ENCODE results near the gene SLC16A10. TPM values are rescaled to one million over a fixed set of nuclear protein-coding genes. Genes with fewer than 3 reads are reported as not detected.

SLC16A10 gene
- total and polyA plus RNA-seq, 2 of the 8 experiments (the other 6 are each of a cell fraction or from before 2014, with no cell fraction given) = 18.6 to 23.2 TPM

DNA sequence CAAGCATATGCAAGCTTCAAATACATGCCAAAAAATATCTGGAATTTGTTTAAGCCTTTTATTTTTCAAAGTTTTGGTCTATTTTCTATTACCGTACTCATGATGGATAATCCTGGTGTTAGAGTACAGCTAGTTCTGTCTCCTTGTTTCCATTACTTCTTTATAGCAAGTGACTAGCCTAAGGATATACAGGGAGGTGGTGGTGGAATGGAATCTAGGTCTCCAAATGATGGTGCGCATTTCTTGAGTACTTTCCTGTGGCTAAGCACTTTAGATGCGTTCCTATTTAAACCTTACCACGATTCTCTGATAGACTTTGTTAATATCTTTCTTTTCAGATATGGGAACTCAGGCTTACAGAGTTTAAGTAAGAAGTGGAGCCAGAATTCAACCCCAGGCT lies 3.5 kb downstream of the SLC16A10 start:
- Histone ChIP-seq H4K5ac (ENCODE audit: insufficient read length, low read depth, low read length) (no peak overlapping the region), H3K9ac (replicated peaks in 1 of 4; ENCODE audit: extremely low read depth in 1 of 4, low read depth in 3 of 4, low read length in 3 of 4) (no peak overlapping the region), H3K4me2 (ENCODE audit: insufficient read depth in 1 of 2, low read depth in 2 of 2, low read length in 2 of 2) (peak overlapping the region in 1 of 2 experiments; percentile 93; a peak in 1 of 4 replicates), H3K4me3 (ENCODE audit: extremely low read depth in 1 of 4, insufficient read depth in 2 of 4, low read depth in 3 of 4, low read length in 4 of 4) (no peak overlapping the region), H2BK12ac (ENCODE audit: low read depth, low read length) (no peak overlapping the region), H3K79me2 (ENCODE audit: control insufficient read depth in 1 of 2, insufficient read depth in 2 of 2, low read length in 2 of 2) (peaks cover 0 to 35% of the 10 kb centered on the region in 2 experiments; a peak in 2 of 4 replicates), H3K4me1 (replicated peaks in 1 of 4; ENCODE audit: control insufficient read depth in 3 of 4, insufficient read depth in 4 of 4, low read length in 3 of 4) (peaks cover 2 to 17% (median 10%) of the 10 kb centered on the region in 4 experiments; a peak in 4 of 7 replicates), H3K56ac (replicated peaks; ENCODE audit: insufficient read length, low read depth, low read length) (no peak overlapping the region), H4K91ac (replicated peaks; ENCODE audit: insufficient read length, low read length) (no peak overlapping the region), H3K36me3 (ENCODE audit: control insufficient read depth in 2 of 4, insufficient read depth in 4 of 4, low read length in 3 of 4) (no peaks in the 10 kb centered on the region), H3K27me3 (replicated peaks in 1 of 4; ENCODE audit: control insufficient read depth in 3 of 4, extremely low read depth in 1 of 4, insufficient read depth in 3 of 4, low read length in 3 of 4) (peaks cover 0 to 13% (median 5%) of the 10 kb centered on the region in 4 experiments; a peak in 6 of 7 replicates), H3K27ac (ENCODE audit: low read depth, low read length) (no peak overlapping the region), H3K18ac (ENCODE audit: extremely low read depth, low read length) (no peak overlapping the region), H4K20me1 (replicated peaks in 1 of 2; ENCODE audit: control insufficient read depth in 1 of 2, insufficient read depth in 2 of 2, low read length in 2 of 2) (no peaks in the 10 kb centered on the region), H2BK5ac (ENCODE audit: low read depth, low read length) (no peak overlapping the region), H3K9me3 (ENCODE audit: insufficient read depth in 2 of 2, low read depth in 1 of 2, low read length in 1 of 2) (no peaks in the 10 kb centered on the region), H3K4ac (replicated peaks; ENCODE audit: insufficient read length, low read depth, low read length) (no peak overlapping the region), H2BK15ac (ENCODE audit: low read length) (no peak overlapping the region), H3K23ac (ENCODE audit: insufficient read length) (no peak overlapping the region), H2BK120ac (replicated peaks; ENCODE audit: low read depth, low read length) (no peak overlapping the region), H3K79me1 (ENCODE audit: low read depth, low read length) (no peaks in the 10 kb centered on the region), H3K23me2 (ENCODE audit: low read depth, low read length) (peaks cover 11% of the 10 kb centered on the region; the same call in 1 of the 2 replicates), H2BK20ac (ENCODE audit: low read length) (no peak overlapping the region), H2AFZ (ENCODE audit: low read length) (no peak overlapping the region), H3K14ac (ENCODE audit: insufficient read length) (no peak overlapping the region), H4K8ac (ENCODE audit: extremely low read depth, insufficient read depth, low read length) (no peak overlapping the region), H2AK5ac (ENCODE audit: low read depth, low read length) (no peak overlapping the region)
- ChIA-PET POLR2A (ENCODE audit: partially characterized antibody) (interaction anchor here (1.3 kb wide), 1 partner anchor 8 kb away, joined by 4 read pairs; no protein-coding TSS in a partner anchor), CTCF (ENCODE audit: partially characterized antibody) (no interaction called here)
- DNase-seq (ENCODE audit: low read depth in 1 of 2, low spot score in 2 of 2) (no peak), FAIRE-seq (no peak)
- TF ChIP-seq CREB1 (IDR thresholded peaks at IDR 0.05) = no peak
- TF ChIP-seq EGR1 (IDR thresholded peaks at IDR 0.05; ENCODE audit: borderline replicate concordance, low read depth, low read length) = no peak
- WGBS, 2 experiments (ENCODE audit: extremely low coverage in 1 of 2, insufficient coverage in 1 of 2, insufficient read length in 1 of 2, insufficient replicate concordance in 2 of 2, low coverage in 1 of 2, low lambda C conversion rate in 2 of 2, missing lambda C conversion rate in 1 of 2) = 88% methylated on average over 4 of the region's 4 CpGs; no CpG with 5 or more reads in 1 of the 2 experiments
